Fibroblast of villous mesenchyme (primary cell): ENCODE results near the gene CNOT2. TPM values are rescaled to one million over a fixed set of nuclear protein-coding genes. Genes with fewer than 3 reads are reported as not detected.

Experiments
- DNase-seq: peaks from one replicate; pipeline ENCODE4 v3.0.0-alpha.2; 2010; ENCODE audit warnings: low read depth
- H3K4me3 ChIP-seq: 2 replicates; pipeline ENCODE4 v1.5.1; 2011; ENCODE audit warnings: low read depth, mild to moderate bottlenecking, low read length
- total RNA-seq: library from RNA; depleted of rRNA; stranded (reverse); fragments of >200 nt; gene quantifications from 2 replicates; pipeline ENCODE4 v1.2.3, GENCODE V29; 2012
- TF ChIP-seq, protein P1 (sequence below): IDR thresholded peaks from 2 replicates; pipeline ENCODE4 v1.5.1; 2012; ENCODE audit warnings: low read depth, mild to moderate bottlenecking, low read length; ENCODE audit not compliant: insufficient read depth

The CNOT2 gene
- total RNA-seq, 1 donor = 186 TPM

DNA sequence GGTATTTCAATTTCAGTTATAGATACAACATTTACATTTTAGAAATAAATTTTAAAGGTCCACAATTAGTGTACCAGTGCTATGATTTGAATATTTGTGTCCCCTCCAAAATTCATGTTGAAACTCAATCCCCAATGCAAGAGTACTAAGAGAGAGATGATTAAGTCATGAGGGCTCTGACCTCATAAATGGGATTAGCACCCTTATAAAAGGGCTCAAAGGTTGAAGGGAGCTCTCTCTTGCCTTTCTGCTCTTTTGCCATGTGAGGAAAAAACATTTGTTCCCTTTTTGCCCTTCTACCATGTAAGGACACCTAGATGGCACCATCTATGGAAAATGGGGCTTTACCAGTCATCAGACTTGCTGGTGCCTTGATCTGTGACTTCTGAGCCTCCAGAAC is 25.8 kb upstream of the CNOT2 start:
- TF ChIP-seq, protein P1, sequence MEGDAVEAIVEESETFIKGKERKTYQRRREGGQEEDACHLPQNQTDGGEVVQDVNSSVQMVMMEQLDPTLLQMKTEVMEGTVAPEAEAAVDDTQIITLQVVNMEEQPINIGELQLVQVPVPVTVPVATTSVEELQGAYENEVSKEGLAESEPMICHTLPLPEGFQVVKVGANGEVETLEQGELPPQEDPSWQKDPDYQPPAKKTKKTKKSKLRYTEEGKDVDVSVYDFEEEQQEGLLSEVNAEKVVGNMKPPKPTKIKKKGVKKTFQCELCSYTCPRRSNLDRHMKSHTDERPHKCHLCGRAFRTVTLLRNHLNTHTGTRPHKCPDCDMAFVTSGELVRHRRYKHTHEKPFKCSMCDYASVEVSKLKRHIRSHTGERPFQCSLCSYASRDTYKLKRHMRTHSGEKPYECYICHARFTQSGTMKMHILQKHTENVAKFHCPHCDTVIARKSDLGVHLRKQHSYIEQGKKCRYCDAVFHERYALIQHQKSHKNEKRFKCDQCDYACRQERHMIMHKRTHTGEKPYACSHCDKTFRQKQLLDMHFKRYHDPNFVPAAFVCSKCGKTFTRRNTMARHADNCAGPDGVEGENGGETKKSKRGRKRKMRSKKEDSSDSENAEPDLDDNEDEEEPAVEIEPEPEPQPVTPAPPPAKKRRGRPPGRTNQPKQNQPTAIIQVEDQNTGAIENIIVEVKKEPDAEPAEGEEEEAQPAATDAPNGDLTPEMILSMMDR = no peak
- DNase-seq = no peak
- H3K4me3 ChIP-seq = no peak overlapping the region

DNA sequence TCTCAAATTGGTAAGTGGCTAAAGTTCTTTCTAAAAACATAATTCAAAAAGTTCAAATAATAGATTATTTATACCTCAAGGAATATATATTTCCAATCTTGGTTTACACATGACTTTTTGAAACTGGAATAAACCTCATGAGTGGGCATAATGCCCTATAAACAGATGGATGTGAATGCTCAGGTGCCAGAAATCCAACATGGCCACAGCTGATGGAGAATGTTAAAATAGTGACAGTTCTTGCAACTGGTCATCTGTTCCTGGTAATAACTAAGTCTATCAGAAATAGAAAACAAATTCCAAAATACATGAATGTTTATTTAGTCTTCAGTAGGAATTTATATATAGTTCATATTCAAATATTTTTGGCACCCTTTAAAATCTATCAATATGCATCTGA is 21.6 kb upstream of the CNOT2 start:
- H3K4me3 ChIP-seq = no peak overlapping the region
- TF ChIP-seq, protein P1 = no peak
- no peak for DNase-seq

GRCh38 chr12:70227911-70228310 is 15.3 kb upstream of the CNOT2 start:
- TF ChIP-seq, protein P1 = no peak
- no peak for DNase-seq
- H3K4me3 ChIP-seq = no peak overlapping the region

GRCh38 chr12:70230934-70231606 is 12.2 kb upstream of the CNOT2 start:
- TF ChIP-seq, protein P1 = no peak
- no peak for DNase-seq
- H3K4me3 ChIP-seq = no peak overlapping the region

- no peak for DNase-seq
- TF ChIP-seq, protein P1 = no peak
- no peak overlapping the region for H3K4me3 ChIP-seq
Measured at GRCh38 chr12:70236990-70237389, 6.2 kb upstream of the CNOT2 start.

- TF ChIP-seq, protein P1 = no peak
- no peak overlapping the region for H3K4me3 ChIP-seq
- DNase-seq = no peak
Measured at GRCh38 chr12:70240673-70241072, 2.6 kb upstream of the CNOT2 start.

DNA sequence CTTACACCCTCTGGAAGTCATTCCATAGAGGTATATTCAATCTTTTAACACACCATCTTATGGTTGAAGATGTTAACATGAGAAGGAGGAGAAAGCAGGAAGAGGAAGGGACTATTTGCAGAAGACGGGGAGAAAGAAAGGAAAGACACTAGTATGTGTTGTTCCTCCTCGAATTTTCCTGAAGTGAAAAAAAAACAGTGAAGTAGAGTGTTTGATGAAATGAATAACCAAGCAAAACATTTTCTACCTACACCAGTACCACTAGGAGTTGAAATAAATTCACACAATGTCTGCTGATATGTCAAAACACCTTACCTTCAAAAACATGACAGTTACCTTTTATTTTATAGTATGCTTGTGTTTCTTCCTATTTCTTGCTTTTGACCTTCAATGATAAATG is 1.4 kb upstream of the CNOT2 start:
- DNase-seq = no peak
- TF ChIP-seq, protein P1 = no peak
- peak overlapping the region; percentile 92 for H3K4me3 ChIP-seq
